HUES6 (cell line): ENCODE measurements around the gene SCAF4.
"Not testable (repeated sequence)": the region's sequence is repeated elsewhere in the genome, so short reads cannot be mapped to it uniquely, and the experiment has no call there.

ENCODE experiments used
- H3K27ac ChIP-seq: 2 replicates; pipeline ENCODE4 v1.7.0; 2013; ENCODE audit warnings: low read depth, mild to moderate bottlenecking, low read length, inconsistent platforms
- H3K27me3 ChIP-seq: 2 replicates; pipeline ENCODE4 v1.6.1; 2013; ENCODE audit warnings: low read length; ENCODE audit not compliant: control insufficient read depth, insufficient read depth
- H3K36me3 ChIP-seq: 2 replicates; pipeline ENCODE4 v1.6.1; 2013; ENCODE audit warnings: low read length; ENCODE audit not compliant: control insufficient read depth, insufficient read depth
- H3K4me1 ChIP-seq: 2 replicates; pipeline ENCODE4 v1.6.1; 2013; ENCODE audit warnings: low read length; ENCODE audit not compliant: control insufficient read depth, insufficient read depth
- H3K4me3 ChIP-seq: 2 replicates; pipeline ENCODE4 v1.5.1; 2013; ENCODE audit warnings: low read depth, low read length
- H3K9ac ChIP-seq: one replicate; pipeline ENCODE4 v1.6.1; 2013; ENCODE audit warnings: mild to moderate bottlenecking, low read length
- H3K9me3 ChIP-seq: 2 replicates; pipeline ENCODE4 v1.6.1; 2013; ENCODE audit warnings: low read depth, low read length; ENCODE audit not compliant: control insufficient read depth, insufficient read depth

Gene SCAF4

DNA sequence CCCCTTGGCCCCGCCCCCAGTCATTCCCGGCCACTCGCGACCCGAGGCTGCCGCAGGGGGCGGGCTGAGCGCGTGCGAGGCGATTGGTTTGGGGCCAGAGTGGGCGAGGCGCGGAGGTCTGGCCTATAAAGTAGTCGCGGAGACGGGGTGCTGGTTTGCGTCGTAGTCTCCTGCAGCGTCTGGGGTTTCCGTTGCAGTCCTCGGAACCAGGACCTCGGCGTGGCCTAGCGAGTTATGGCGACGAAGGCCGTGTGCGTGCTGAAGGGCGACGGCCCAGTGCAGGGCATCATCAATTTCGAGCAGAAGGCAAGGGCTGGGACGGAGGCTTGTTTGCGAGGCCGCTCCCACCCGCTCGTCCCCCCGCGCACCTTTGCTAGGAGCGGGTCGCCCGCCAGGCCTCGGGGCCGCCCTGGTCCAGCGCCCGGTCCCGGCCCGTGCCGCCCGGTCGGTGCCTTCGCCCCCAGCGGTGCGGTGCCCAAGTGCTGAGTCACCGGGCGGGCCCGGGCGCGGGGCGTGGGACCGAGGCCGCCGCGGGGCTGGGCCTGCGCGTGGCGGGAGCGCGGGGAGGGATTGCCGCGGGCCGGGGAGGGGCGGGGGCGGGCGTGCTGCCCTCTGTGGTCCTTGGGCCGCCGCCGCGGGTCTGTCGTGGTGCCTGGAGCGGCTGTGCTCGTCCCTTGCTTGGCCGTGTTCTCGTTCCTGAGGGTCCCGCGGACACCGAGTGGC lies 72.2 kb downstream of the SCAF4 start, which contains the start of gene SOD1:
Gene SOD1 (plus strand): TSS at position 158 of the 723 bp plus-strand sequence. CDS start 77 bp downstream, at position 235.
- Histone ChIP-seq H3K9me3 (no peaks in the 10 kb centered on the region), H3K27ac (peak within 1 kb of the TSS; percentile 39; the same call in 1 of the 2 replicates), H3K4me3 (peak within 1 kb of the TSS; percentile 71), H3K9ac (peak within 1 kb of the TSS; percentile 84), H3K4me1 (no peaks in the 10 kb centered on the region), H3K36me3 (peaks cover 23% of the 10 kb centered on the region), H3K27me3 (no peaks in the 10 kb centered on the region)

DNA sequence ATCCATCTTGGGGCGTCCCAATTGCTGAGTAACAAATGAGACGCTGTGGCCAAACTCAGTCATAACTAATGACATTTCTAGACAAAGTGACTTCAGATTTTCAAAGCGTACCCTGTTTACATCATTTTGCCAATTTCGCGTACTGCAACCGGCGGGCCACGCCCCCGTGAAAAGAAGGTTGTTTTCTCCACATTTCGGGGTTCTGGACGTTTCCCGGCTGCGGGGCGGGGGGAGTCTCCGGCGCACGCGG lies 72.7 kb downstream of the SCAF4 start:
- H3K9me3 ChIP-seq = no peaks in the 10 kb centered on the region
- peak overlapping the region; percentile 47 for H3K9ac ChIP-seq
- H3K36me3 ChIP-seq = peaks cover 21% of the 10 kb centered on the region
- H3K4me3 ChIP-seq = peak overlapping the region; percentile 71
- no peak overlapping the region for H3K27ac ChIP-seq
- H3K27me3 ChIP-seq = no peaks in the 10 kb centered on the region
- no peaks in the 10 kb centered on the region for H3K4me1 ChIP-seq

GRCh38 chr21:31658053-31658452 lies 73.9 kb downstream of the SCAF4 start:
- H3K9ac ChIP-seq = no peak overlapping the region
- no peaks in the 10 kb centered on the region for H3K9me3 ChIP-seq
- no peaks in the 10 kb centered on the region for H3K4me1 ChIP-seq
- H3K36me3 ChIP-seq = peaks cover 10% of the 10 kb centered on the region
- no peak overlapping the region for H3K4me3 ChIP-seq
- no peak overlapping the region for H3K27ac ChIP-seq
- H3K27me3 ChIP-seq = no peaks in the 10 kb centered on the region

DNA sequence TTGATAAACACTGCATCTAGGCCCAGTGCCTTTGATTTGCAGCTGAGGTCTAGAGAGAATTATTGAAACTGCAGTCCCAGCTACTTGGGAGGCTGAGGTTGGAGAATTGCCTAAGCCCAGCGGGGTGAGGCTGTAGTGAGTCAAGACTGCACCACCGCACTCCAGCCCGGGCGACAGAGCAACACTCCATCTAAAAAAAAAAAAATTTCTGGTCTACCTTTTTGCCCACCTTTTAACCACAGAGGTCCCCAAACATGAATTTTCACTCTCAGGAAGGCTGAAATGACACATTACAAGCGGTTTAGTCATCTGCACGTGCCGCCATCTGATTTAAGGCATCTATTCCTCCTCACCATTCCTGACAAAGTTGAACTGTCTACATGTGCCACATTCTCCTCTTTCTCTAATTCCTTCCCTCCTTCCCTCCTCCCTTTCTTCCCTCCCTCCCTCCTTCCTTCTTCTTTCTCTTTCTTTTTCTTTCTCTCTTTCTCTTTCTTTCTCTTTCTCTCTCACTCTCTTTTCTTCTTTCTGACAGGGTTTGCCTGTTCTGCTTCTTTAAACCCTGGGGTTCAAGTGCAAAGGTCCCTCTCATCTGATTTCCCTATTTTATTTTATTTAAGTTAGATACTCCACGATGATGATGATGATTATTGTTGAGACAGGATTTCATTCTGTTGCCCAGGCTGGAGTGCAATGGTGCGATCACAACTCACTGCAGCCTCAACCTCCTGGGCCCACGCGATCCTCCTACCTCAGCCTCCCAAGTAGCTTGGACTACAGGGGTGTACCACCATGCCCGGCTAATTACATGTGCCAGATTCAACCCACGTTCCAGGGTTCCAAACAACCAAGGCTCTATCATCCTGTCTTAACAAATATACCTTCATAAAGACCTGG lies 75.5 kb downstream of the SCAF4 start:
- Histone ChIP-seq H3K4me1 (no peaks in the 10 kb centered on the region), H3K9ac (no peak overlapping the region), H3K4me3 (no peak overlapping the region), H3K9me3 (no peaks in the 10 kb centered on the region), H3K36me3 (no peaks in the 10 kb centered on the region), H3K27me3 (no peaks in the 10 kb centered on the region), H3K27ac (no peak overlapping the region)

DNA sequence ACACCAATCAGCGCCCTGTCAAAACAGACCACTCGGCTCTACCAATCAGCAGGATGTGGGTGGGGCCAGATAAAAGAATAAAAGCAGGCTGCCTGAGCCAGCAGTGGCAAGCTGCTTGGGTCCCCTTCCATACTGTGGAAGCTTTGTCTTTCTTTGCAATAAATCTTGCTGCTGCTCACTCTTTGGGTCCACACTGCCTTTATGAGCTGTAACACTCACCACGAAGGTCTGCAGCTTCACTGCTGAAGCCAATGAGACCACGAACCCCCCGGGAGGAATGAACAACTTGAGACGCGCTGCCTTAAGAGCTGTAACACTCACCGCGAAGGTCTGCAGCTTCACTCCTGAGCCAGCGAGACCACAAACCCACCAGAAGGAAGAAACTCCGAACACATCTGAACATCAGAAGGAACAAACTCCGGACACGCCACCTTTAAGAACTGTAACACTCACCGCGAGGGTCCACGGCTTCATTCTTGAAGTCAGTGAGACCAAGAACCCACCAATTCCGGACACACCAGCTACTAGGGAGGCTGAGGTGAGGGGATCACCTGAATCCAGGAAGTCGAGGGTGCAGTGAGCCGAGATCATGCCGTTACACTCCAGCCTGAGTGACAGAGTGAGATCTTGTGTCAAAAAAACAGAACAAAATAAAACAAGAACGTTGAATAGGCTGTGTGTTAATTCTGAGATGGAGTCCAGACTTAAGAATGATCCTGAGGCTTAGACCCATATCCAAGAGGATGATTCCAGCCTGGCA lies 76.9 kb downstream of the SCAF4 start:
- not testable (repeated sequence) for H3K9me3 ChIP-seq, H3K4me1 ChIP-seq, H3K4me3 ChIP-seq, H3K9ac ChIP-seq, H3K27ac ChIP-seq, H3K36me3 ChIP-seq, H3K27me3 ChIP-seq

GRCh38 chr21:31654340-31654739 lies 77.6 kb downstream of the SCAF4 start:
- Histone ChIP-seq H3K9me3 (no peaks in the 10 kb centered on the region), H3K27me3 (no peaks in the 10 kb centered on the region), H3K4me3 (no peak overlapping the region), H3K4me1 (no peaks in the 10 kb centered on the region), H3K9ac (no peak overlapping the region), H3K27ac (no peak overlapping the region), H3K36me3 (no peaks in the 10 kb centered on the region)

DNA sequence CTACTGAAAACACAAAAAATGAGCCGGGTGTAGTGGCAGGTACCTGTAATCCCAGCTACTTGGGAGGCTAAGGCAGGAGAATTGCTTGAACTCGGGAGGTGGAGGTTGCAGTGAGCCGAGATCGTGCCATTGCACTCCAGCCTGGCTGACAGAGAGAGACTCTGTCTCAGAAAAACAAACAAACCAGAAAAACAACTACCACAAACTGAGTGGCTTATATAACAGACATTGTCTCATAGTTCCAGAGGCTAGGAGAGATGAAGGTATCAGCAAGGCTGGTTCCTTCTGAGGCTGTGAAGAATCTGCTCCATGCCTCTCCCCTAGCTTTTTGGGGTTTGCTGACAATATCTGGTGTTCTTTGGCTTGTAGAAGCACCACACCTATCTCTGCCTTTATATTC lies 80.4 kb downstream of the SCAF4 start:
- H3K9ac ChIP-seq, H3K27me3 ChIP-seq, H3K9me3 ChIP-seq, H3K36me3 ChIP-seq, H3K4me3 ChIP-seq, H3K4me1 ChIP-seq, H3K27ac ChIP-seq: not testable (repeated sequence)

GRCh38 chr21:31650930-31651329 lies 81.0 kb downstream of the SCAF4 start:
- Histone ChIP-seq H3K36me3 (no peaks in the 10 kb centered on the region), H3K9me3 (no peaks in the 10 kb centered on the region), H3K27me3 (no peaks in the 10 kb centered on the region), H3K4me1 (no peaks in the 10 kb centered on the region), H3K4me3 (no peak overlapping the region), H3K27ac (no peak overlapping the region), H3K9ac (no peak overlapping the region)

- Histone ChIP-seq H3K4me3 (no peak overlapping the region), H3K4me1 (no peaks in the 10 kb centered on the region), H3K27me3 (no peaks in the 10 kb centered on the region), H3K36me3 (no peaks in the 10 kb centered on the region), H3K27ac (no peak overlapping the region), H3K9ac (no peak overlapping the region), H3K9me3 (no peaks in the 10 kb centered on the region)
Observed at GRCh38 chr21:31647650-31648049, 84.3 kb downstream of the SCAF4 start.

- no peaks in the 10 kb centered on the region for H3K4me1 ChIP-seq
- H3K4me3 ChIP-seq = no peak overlapping the region
- no peak overlapping the region for H3K27ac ChIP-seq
Observed at GRCh38 chr21:31644643-31645042, 87.3 kb downstream of the SCAF4 start.

More at GRCh38 chr21:31644643-31645042, 87.3 kb downstream of the SCAF4 start:
- Histone ChIP-seq H3K9ac (no peak overlapping the region), H3K36me3 (no peaks in the 10 kb centered on the region), H3K9me3 (0 out of 2 replicates have a peak, but pooled peaks cover 2% of the 10 kb centered on the region), H3K27me3 (no peaks in the 10 kb centered on the region)
